Neural progenitor cell (in vitro differentiated cells): ENCODE data around the gene GUCA1A. TPM values are rescaled to one million over a fixed set of nuclear protein-coding genes. Genes with fewer than 3 reads are reported as not detected.
A peak's percentile ranks its signal among the peaks of the same experiment; 100 is the strongest.

Experiments used
- DNase-seq: peaks from one replicate; pipeline ENCODE4 v3.0.0-alpha.2; 2016; ENCODE audit warnings: low spot score
- H2AFZ ChIP-seq: fragments of 200-600 bp; sonication (generic); replicated peaks from 2 replicates; pipeline ENCODE4 v1.6.1; 2016; ENCODE audit warnings: antibody characterized with exemption
- H3F3A ChIP-seq: fragments of 200-600 bp; sonication (generic); 2 replicates; pipeline ENCODE4 v1.6.1; 2016; ENCODE audit warnings: antibody characterized with exemption, low read depth
- H3K27ac ChIP-seq: fragments of 200-600 bp; sonication (generic); 2 replicates; pipeline ENCODE4 v1.5.1; 2016; ENCODE audit warnings: mild to moderate bottlenecking
- H3K27me3 ChIP-seq: fragments of 200-600 bp; sonication (generic); 2 replicates; pipeline ENCODE4 v1.6.1; 2016; ENCODE audit warnings: mild to moderate bottlenecking, moderate library complexity
- H3K36me3 ChIP-seq: fragments of 200-600 bp; sonication (generic); 2 replicates; pipeline ENCODE4 v1.5.1; 2016
- H3K4me1 ChIP-seq: fragments of 200-600 bp; sonication (generic); 2 replicates; pipeline ENCODE4 v1.6.1; 2016; ENCODE audit warnings: mixed run types
- H3K4me2 ChIP-seq: fragments of 200-600 bp; sonication (generic); 2 replicates; pipeline ENCODE4 v1.6.1; 2016
- H3K4me3 ChIP-seq: fragments of 200-600 bp; sonication (generic); 2 replicates; pipeline ENCODE4 v1.5.1; 2016
- H3K79me2 ChIP-seq: fragments of 200-600 bp; sonication (generic); 2 replicates; pipeline ENCODE4 v1.6.1; 2016; ENCODE audit warnings: low read depth
- H3K9ac ChIP-seq: fragments of 200-600 bp; sonication (generic); 2 replicates; pipeline ENCODE4 v1.6.1; 2016
- H3K9me3 ChIP-seq: fragments of 200-600 bp; sonication (generic); 2 replicates; pipeline ENCODE4 v1.5.1; 2016; ENCODE audit warnings: low read depth
- H4K20me1 ChIP-seq: fragments of 200-600 bp; sonication (generic); 2 replicates; pipeline ENCODE4 v1.6.1; 2016; ENCODE audit warnings: low read depth
- H3K27ac Mint-ChIP-seq: 3 replicates; pipeline ENCODE4 v1.8.0; 2021; ENCODE audit warnings: mixed read lengths
- H3K27me3 Mint-ChIP-seq: 2 replicates; pipeline ENCODE4 v1.8.0; 2022; ENCODE audit warnings: low read depth, mild to moderate bottlenecking, inconsistent platforms, moderate library complexity, mixed read lengths; ENCODE audit not compliant: insufficient read depth
- H3K36me3 Mint-ChIP-seq: 3 replicates; pipeline ENCODE4 v1.8.0; 2021; ENCODE audit warnings: mixed read lengths
- H3K4me1 Mint-ChIP-seq: 3 replicates; pipeline ENCODE4 v1.8.0; 2021; ENCODE audit warnings: mixed read lengths
- H3K4me3 Mint-ChIP-seq: 3 replicates; pipeline ENCODE4 v1.8.0; 2021; ENCODE audit warnings: mild to moderate bottlenecking, moderate library complexity, mixed read lengths
- H3K9me3 Mint-ChIP-seq: 3 replicates; pipeline ENCODE4 v1.8.0; 2020; ENCODE audit warnings: mixed read lengths
- EZH2 ChIP-seq: fragments of 200-600 bp; sonication (generic); IDR thresholded peaks from 2 replicates; pipeline ENCODE4 v1.6.1; 2017; ENCODE audit warnings: antibody characterized with exemption, mild to moderate bottlenecking, moderate library complexity
- EZH2phosphoT487 ChIP-seq: fragments of 200-600 bp; sonication (generic); IDR thresholded peaks from 2 replicates; pipeline ENCODE4 v1.6.1; 2017; ENCODE audit warnings: antibody characterized with exemption
- total RNA-seq: library from RNA; depleted of rRNA; stranded (reverse); fragments of >200 nt; gene quantifications from 2 replicates; pipeline ENCODE4 v1.2.3, GENCODE V29; 2015; ENCODE audit warnings: low replicate concordance
- TF ChIP-seq, protein P1 (sequence below): fragments of 200-600 bp; sonication (generic); IDR thresholded peaks from 2 replicates; pipeline ENCODE4 v1.5.1; 2017; ENCODE audit warnings: antibody characterized with exemption, mild to moderate bottlenecking

The GUCA1A gene
- total RNA-seq, 1 donor from 2014 or later, result 1.9 TPM

GRCh38 chr6:42217157-42217518 is 44.0 kb downstream of the GUCA1A start:
- peak overlapping the region; percentile 93 for H3K9ac ChIP-seq
- no peaks in the 10 kb centered on the region for H3K27me3 ChIP-seq
- H3K4me3 Mint-ChIP-seq, result peak overlapping the region; percentile 96
- no peaks in the 10 kb centered on the region for H3K9me3 Mint-ChIP-seq
- H2AFZ ChIP-seq, result peak overlapping the region; percentile 86
- TF ChIP-seq EZH2, result no peak
- no peak for TF ChIP-seq EZH2phosphoT487
- TF ChIP-seq, protein P1, sequence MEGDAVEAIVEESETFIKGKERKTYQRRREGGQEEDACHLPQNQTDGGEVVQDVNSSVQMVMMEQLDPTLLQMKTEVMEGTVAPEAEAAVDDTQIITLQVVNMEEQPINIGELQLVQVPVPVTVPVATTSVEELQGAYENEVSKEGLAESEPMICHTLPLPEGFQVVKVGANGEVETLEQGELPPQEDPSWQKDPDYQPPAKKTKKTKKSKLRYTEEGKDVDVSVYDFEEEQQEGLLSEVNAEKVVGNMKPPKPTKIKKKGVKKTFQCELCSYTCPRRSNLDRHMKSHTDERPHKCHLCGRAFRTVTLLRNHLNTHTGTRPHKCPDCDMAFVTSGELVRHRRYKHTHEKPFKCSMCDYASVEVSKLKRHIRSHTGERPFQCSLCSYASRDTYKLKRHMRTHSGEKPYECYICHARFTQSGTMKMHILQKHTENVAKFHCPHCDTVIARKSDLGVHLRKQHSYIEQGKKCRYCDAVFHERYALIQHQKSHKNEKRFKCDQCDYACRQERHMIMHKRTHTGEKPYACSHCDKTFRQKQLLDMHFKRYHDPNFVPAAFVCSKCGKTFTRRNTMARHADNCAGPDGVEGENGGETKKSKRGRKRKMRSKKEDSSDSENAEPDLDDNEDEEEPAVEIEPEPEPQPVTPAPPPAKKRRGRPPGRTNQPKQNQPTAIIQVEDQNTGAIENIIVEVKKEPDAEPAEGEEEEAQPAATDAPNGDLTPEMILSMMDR, result no peak
- H3F3A ChIP-seq, result peaks cover 12% of the 10 kb centered on the region
- peaks cover 7% of the 10 kb centered on the region for H3K36me3 ChIP-seq
- H3K9me3 ChIP-seq, result no peaks in the 10 kb centered on the region
- peaks cover 6% of the 10 kb centered on the region for H3K4me1 ChIP-seq
- H3K79me2 ChIP-seq, result peaks cover 31% of the 10 kb centered on the region
- peak overlapping the region; percentile 96 for H3K27ac Mint-ChIP-seq
- DNase-seq, result peak; percentile 13
- H3K4me2 ChIP-seq, result peak overlapping the region; percentile 98
- H3K4me3 ChIP-seq, result peak overlapping the region; percentile 84
- H4K20me1 ChIP-seq, result no peaks in the 10 kb centered on the region
- peaks cover 6% of the 10 kb centered on the region for H3K36me3 Mint-ChIP-seq
- H3K4me1 Mint-ChIP-seq, result peaks cover 15% of the 10 kb centered on the region
- H3K27ac ChIP-seq, result peak overlapping the region; percentile 93
- no peaks in the 10 kb centered on the region for H3K27me3 Mint-ChIP-seq

GRCh38 chr6:42217519-42218367 is 44.6 kb downstream of the GUCA1A start, which contains the start of gene MRPS10:
TSS of gene MRPS10 (minus strand) at chr6:42217861. CDS start at chr6:42217849, 12 bp downstream.
- peak within 1 kb of the TSS; percentile 96 for H3K27ac Mint-ChIP-seq
- H3K36me3 Mint-ChIP-seq, result peaks cover 6% of the 10 kb centered on the region
- TF ChIP-seq EZH2 (peak; percentile 46), EZH2phosphoT487 (no peak)
- TF ChIP-seq, protein P1, result no peak
- peaks cover 12% of the 10 kb centered on the region for H3F3A ChIP-seq
- H3K27me3 ChIP-seq, result no peaks in the 10 kb centered on the region
- no peaks in the 10 kb centered on the region for H3K27me3 Mint-ChIP-seq
- H3K9me3 Mint-ChIP-seq, result no peaks in the 10 kb centered on the region
- peaks cover 29% of the 10 kb centered on the region for H3K79me2 ChIP-seq
- H4K20me1 ChIP-seq, result no peaks in the 10 kb centered on the region
- peak within 1 kb of the TSS; percentile 86 for H2AFZ ChIP-seq
- H3K4me1 ChIP-seq, result peaks cover 6% of the 10 kb centered on the region
- H3K9ac ChIP-seq, result peak within 1 kb of the TSS; percentile 93
- peak within 1 kb of the TSS; percentile 98 for H3K4me2 ChIP-seq
- H3K36me3 ChIP-seq, result peaks cover 7% of the 10 kb centered on the region
- H3K9me3 ChIP-seq, result no peaks in the 10 kb centered on the region
- H3K27ac ChIP-seq, result peak within 1 kb of the TSS; percentile 93
- H3K4me1 Mint-ChIP-seq, result peaks cover 15% of the 10 kb centered on the region
- peak within 1 kb of the TSS; percentile 84 for H3K4me3 ChIP-seq
- peak within 1 kb of the TSS; percentile 96 for H3K4me3 Mint-ChIP-seq
- DNase-seq, result peak; percentile 96

GRCh38 chr6:42220807-42221206 is 47.6 kb downstream of the GUCA1A start:
- no peak overlapping the region for H2AFZ ChIP-seq
- no peak overlapping the region for H3K4me3 ChIP-seq
- H3K4me3 Mint-ChIP-seq, result no peak overlapping the region
- no peaks in the 10 kb centered on the region for H3K27me3 ChIP-seq
- no peaks in the 10 kb centered on the region for H3K27me3 Mint-ChIP-seq
- H3K79me2 ChIP-seq, result peaks cover 13% of the 10 kb centered on the region
- H3K9ac ChIP-seq, result no peak overlapping the region
- no peak overlapping the region for H3K4me2 ChIP-seq
- no peak for DNase-seq
- H3K27ac Mint-ChIP-seq, result no peak overlapping the region
- no peaks in the 10 kb centered on the region for H3K9me3 ChIP-seq
- TF ChIP-seq EZH2 (no peak), EZH2phosphoT487 (no peak)
- TF ChIP-seq, protein P1, result no peak
- H3K9me3 Mint-ChIP-seq, result no peaks in the 10 kb centered on the region
- H4K20me1 ChIP-seq, result no peaks in the 10 kb centered on the region
- no peak overlapping the region for H3K27ac ChIP-seq
- H3K36me3 ChIP-seq, result no peaks in the 10 kb centered on the region
- peaks cover 14% of the 10 kb centered on the region for H3K4me1 Mint-ChIP-seq
- H3F3A ChIP-seq, result peaks cover 14% of the 10 kb centered on the region
- peaks cover 6% of the 10 kb centered on the region for H3K4me1 ChIP-seq
- H3K36me3 Mint-ChIP-seq, result no peaks in the 10 kb centered on the region
